Activated CD4-positive, alpha-beta T cell treated with anti-CD3 and anti-CD28 coated beads for 48 hours (primary cell): Measurements from ENCODE around the gene EXD3.
A peak's percentile ranks its signal among the peaks of the same experiment; 100 is the strongest.
"Not testable (repeated sequence)": the region's sequence is repeated elsewhere in the genome, so short reads cannot be mapped to it uniquely, and the experiment has no call there.

ENCODE experiments used
- DNase-seq: peaks from one replicate; pipeline ENCODE4 v3.0.0-alpha.2; 2020

EXD3 gene

DNA sequence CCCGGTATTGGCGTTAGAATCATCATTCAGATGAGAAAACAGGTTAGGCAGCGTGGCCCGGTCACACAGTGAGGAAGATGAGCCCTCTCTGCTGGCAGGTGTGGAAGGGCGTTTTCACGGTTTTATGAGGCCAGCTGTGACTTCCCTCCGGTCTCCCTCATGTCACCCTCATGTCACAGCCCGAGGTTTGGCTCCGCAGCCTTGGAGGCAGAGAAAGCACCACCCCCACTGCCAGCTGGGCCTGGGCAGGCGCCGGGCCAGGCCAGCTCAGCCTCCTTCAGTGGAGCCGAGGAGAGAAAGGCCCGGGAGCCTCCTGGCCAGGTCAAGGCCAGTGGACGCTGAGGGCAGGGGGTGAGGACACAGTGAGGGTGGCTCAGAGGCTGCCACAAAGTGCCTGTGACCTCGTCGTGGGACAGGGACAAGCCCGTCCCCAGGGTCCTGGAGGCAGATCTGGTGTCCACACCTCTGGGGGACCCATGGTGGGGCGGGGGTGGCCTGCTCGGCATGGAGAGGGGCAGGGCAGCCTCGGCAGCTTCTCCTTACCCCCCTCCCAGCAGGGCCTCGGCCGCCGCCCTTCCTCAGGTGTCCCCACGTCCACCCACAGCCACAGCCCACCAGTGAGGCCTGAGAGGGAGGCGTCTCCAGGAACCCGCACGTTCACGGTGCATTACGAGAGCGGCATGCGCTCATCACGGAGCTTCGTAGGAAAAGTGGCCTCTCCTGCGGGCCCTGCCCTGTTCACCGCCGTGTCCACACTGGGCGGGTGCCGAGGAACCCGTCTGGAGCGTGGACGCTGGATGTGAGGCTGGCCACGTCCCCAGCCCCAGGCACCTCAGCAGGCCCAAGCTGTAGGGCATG is 32.2 kb downstream of the EXD3 start:
- DNase-seq: no peak

DNA sequence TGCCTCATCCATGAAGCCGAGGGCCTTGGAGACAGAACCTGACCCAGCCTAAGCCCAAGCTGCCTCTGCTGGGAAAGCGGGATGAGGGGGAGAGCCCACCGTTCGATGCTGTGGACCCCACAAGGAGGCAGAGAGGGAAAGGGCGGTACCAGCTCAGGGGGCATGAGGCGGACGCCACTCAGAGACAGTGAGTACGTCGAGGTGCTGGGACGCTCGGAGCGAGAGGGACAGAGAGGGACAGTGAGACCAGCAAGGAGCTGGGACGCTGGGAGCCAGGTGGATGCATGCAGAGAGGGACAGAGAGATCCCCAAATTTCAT is 33.6 kb downstream of the EXD3 start:
- DNase-seq: no peak

DNA sequence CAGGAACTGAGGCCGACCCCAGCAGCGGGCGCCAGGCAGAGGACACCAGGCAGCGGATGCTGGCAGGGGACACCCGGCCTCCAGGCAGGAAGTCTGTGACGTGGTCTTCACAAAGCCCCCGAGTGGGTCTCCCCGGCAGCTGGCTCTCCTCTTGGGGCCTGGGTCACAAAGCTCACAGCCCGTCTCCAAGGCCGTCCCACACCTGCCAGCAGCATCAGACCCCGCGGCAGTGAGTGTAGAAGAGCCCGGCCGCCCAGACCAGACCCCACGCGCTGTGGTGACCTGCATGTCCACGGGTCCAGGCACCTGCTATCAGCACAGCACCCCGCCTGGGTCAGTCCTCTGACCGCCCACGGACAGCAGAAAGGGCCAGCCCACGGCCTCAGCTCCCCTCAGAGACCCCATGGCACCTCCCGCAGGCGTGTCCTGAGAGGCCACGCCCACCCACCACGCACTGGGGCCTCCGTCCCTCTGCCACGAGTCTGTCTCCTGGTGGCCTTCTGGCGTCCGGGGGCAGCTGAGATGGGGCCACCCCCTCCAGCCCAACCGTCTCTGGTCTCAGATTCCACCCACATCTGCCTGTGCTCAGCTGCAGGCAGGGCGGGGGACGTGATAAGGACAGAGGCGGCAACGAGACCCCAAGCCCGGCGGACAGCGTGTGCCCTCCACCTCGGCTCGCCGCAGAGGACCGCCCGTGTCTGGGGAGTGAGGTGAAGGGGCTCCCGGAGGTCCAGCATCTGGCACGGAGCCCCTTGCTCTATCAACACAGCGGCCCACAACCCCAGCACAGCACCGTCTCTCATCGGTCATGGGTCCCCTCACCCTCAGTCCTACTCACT is 34.2 kb downstream of the EXD3 start:
- DNase-seq: no peak

DNA sequence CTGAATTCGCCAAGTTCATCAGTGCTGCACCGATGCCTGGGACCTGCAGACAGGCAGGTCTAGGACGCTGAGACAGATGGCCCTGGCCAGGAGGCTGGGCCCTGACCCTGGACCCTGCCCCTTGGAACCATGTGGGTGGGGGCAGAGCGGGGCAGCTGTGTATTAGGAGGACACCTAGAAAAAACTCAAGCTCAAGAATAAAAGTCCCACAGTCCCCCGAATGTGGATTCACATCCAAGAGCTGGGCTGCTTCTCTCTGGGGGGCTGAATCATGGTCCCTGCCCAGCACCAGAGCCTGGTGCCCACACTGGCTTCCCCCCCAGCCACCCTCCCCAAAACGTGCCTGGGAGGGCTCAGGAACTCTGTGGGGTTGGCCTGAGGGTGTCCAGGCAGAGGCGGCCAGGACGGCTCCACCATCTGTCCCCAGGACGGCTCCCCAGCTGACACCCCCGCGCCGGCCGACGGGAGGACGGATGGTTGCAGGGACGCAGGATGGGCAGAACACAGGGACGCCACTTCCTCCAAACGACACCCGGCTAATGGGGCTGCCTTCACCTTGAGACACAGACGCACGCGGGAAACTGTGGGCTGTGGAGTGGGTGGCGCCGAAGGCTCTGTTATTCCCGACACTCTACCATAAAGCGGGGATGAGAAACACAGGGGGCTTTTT is 34.9 kb downstream of the EXD3 start:
- no peak for DNase-seq

DNA sequence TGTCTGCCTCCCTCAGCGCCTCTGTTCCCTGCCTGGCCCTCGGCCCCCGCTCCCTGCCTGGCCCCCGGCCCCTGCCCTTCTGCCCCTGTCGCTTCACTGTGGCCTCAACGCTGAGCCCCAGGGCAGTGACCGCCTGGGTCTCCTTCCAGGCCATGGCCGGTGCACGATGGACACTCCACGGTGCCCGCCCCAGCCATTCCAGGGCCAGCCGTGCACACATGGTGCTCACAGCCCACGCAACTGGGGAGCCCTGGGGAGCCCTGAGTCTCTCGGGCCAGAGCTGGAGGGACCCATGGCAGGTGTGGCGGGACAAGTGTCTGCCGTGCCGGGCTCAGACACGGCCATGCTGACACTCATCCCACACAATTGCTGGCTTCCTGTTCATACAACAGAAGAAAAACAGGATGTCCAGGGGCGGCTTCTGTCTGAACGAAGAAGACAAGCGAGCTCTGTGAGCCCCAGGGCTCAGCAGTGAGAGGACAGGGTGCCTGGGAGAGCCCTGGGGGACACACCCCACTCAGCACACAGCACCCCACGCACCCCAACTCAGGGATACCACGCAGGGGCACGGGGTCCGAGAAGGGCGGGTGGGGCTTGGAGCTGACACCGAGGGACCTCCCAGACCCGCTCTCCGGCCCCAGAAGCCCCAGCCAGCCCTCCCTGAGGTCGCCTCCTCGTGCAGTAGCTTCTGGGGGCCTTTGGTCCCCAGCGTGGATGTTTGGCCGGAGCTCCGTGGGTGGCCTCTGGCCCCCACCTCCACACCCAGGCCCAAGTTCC is 35.7 kb downstream of the EXD3 start:
- DNase-seq: peak; percentile 47

DNA sequence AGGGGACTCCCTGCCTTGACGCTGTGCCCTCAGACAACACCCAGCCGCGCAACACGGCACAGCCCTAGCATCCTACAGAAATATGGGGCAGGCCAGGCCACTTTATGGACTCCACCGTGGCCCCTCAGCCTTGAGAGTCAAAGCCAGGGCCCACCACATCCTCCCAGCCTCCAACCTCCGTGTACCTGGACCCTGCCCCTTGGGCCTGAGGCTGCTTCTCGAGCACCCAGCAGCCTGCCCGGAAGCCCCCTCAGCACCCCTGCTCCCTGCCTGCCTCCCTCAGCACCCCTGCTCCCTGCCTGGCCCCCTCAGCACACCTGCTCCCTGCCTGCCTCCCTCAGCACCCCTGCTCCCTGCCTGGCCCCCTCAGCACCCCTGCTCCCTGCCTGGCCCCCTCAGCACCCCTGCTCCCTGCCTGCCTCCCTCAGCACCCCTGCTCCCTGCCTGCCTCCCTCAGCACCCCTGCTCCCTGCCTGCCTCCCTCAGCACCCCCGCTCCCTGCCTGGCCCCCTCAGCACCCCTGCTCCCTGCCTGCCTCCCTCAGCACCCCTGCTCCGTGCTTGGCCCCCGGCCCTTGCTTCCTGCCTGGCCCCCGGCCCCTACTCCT is 36.4 kb downstream of the EXD3 start:
- not testable (repeated sequence) for DNase-seq

DNA sequence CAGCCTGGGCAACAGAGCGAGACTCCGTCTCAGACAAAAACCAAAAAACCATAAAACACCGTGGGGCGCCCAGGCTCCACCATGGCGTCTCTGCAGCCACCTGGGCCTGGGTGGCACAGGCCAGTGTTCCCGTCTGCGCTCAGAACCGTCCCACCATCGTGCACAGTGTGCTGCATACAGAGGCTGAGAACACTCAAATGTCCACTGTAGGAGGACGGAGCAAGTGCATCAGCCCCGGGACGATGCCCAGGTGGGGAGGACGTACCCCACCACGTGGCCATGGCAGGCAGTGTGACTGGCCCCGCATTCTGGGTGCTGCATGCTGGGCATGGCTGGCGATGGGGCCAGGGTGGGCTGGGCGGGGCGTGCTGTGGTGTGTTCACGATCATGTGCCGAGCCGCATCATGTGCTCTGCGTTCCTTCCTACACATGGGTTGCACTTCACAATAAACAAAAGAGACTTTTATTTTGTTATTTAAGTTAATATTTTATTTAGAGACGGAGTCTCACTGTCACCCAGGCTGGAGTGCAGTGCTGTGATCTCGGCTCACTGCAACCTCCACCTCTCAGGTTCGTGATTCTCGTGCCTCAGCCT is 37.8 kb downstream of the EXD3 start:
- no peak for DNase-seq

DNA sequence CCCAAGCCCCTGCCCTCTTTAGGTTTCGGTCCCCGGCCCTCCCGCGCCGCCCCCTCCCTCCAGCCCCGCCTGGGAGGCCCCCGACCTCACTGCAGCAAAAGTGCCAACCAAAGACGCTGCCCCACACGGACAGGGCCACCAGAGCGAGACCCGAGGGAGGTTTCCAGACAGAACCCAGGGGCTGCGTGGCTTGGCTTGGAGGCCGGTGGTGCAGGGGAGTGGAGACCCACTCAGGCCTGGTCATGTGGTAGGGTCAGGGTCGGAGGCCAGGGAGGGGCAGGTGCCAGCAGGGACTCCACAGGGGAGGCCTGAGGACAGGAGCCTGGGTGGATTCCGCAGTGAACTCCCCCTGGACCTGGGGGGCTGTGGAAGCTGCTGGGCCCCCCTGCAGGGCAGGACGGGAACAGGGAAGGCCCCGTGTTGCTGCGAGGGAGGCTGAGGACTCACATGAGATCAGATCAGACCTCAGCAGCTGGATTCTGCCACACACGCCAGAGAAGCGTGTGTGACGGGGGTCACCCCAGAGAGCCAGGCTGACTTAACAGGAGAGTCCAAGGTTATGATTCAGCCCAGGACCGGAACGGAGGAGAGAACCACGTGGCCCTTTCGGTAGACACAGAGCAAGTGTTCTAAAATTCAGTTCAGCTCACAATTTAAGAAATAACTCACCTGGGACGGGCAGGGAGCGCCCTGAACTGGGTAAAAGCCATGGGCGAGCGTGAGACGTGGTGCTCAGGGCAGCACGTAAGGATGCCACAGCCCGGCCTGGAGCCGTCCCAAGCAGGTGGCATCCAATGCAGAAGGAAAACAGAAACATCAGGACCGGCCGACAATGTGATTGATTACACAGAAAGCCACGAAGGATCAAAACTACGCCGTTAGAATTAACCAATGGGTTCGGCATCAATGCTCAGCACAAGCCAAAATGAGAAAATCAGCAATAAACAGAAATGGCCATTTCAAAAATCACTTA is 38.9 kb downstream of the EXD3 start:
- DNase-seq: no peak

DNA sequence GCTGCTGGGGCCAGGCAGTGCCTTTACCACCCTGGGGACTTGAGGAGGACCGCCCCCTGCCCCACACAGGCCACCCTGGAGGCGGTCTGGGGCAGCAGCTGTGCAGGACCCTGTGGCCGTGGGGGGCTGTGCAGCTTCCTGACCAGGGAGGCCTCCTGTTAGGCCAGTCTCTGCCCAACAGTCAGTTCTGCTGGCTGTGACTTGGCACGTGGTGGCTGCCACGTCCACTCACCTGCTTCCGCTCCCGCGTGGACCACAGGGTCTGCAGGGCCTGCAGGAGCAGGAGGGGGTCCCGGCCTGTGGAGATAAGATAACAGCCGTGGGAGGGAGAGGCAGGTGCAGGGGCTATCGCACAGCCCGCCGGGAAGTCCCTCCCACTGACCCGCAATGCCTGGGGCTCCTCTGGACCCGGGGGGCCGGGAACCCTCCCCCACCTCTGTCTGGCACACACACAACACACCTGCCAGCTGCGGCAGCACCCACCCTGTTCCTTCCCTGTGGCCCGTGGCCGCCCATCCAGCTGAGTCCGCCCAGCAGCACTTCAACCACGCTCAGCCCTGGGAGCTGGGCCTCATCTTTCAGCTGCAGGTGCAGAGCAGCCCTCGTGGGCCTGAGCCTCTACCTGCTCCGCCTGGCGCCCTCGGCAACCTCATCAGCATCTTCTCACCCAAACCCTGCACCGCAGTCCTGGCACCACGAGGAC is 39.7 kb downstream of the EXD3 start:
- no peak for DNase-seq

DNA sequence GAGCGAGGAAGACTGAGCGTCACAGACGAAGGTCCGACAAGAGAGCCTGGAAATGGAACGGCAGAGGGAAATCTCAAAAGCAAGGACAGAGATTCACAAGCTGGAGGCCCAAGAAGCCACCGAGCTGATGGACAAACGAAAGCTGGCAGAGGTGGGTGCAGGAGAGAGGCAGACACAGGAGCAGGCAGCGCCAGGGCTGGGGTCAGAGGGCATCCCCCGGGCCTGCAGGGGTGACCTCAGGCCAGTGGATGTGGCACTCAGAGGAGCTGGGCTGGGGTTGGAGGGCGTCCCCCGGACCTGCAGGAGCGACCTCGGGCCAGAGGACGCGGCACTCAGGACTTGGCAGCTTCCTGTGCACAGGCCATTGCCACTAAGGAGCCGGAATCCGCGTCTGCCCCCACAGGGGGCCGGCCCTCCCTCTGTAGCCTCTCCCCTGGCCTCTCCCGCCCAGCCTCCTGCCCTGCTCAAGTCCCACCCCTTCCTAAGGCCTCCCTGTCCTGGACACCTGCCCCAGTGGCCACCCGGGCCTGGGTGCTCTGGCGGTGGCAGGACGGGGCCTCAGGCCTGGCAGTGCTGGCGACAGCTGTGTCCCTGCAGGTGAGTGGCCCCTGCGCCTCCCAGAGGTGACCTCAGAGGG is 40.4 kb downstream of the EXD3 start:
- no peak for DNase-seq

DNA sequence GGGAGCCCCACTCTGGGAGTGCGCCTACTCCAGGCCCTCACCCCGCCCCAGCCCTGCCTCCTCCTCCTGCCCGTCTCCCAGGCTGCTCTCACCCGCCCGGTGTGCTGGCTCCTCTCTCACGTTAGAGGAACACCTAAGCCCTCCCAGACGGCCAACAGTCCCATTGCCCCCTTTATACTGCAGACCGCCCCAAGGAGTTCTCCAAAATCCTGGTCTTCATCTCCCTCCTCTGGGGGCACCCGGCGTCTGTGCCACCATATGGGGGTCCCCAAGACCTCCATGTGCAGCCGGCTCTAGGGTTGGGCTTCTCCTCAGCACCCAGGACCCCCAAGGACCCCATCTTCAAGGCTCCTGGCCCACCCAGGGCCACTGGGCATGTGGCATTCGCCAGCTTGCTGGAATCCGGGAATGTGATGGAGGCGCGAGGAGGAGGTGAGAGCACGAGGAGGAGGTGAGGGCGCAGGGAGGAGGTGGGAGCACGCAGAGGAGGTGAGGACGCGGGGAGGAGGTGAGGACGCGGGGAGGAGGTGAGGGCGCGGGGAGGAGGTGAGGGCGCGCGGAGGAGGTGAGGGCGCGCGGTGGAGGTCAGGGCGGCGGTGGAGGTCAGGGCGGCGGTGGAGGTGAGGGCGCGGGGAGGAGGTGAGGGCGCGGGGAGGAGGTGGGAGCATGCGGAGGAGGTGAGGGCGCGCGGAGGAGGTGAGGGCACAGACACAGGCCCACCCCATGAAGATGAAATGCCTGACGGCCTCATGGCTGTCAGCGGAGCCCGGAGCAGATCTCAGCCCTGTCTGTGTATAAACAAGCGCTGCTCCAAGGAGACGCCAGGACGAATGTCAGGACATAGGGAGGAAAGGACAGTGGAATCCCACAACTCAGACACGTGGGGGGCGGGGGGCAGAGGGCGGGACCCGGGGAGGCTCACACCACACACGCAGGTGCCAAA is 41.2 kb downstream of the EXD3 start:
- no peak for DNase-seq

DNA sequence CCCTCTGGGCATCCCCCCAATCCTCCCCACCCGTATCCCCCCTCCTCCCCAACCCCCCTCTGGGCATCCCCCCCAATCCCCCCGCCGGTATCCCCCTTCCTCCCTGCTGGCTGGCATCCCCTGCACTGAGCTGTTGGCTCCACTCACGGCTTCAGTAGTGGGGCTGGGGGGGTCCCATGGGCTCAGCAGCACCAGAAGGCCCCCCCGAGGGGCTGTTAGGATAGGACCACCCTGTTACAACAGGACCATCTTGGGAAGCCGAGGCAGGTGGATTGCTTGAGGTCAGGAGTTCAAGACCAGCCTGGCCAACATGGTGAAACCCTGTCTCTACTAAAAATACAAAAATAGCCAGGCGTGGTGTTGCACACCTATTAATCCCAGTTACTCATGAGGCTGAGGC is 42.4 kb downstream of the EXD3 start:
- DNase-seq: no peak

DNA sequence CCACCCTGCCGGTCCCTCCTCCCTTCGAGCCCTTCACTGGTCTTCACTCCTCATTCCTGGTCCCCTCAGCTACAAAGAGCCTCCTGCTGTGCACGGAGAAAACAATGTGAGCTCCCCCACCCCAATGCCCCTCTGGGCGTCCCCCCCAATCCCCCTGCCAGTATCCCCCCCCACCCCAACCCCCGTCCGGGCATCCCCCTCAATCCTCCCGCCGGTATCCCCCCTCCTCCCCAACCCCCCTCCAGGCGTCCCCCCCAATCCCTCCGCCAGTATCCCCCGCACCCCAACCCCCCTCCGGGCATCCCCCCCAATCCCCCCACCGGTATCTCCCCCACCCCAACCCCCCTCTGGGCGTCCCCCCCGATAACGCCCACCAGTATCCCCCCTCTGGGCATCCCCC is 42.8 kb downstream of the EXD3 start:
- DNase-seq: no peak

DNA sequence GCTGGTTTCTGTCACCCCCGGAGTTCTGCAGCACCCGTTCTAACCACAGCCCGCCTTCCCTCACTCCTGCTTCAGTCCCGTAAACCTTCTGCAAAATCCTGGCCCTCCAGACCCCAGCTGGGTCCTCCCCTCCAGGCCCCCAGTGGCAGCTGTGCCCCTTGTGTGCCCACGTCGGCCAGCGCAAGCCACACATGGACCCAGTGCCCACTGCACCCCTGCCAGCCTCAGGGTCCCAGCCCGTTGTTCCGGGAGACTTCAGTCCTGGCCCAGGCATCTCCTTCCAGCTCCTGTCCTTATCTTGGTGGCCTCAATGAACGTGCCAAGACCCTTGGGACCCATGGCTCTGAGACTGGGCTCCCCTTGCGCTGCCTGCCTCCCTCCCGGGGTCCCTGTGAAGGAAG is 43.2 kb downstream of the EXD3 start:
- DNase-seq: no peak

DNA sequence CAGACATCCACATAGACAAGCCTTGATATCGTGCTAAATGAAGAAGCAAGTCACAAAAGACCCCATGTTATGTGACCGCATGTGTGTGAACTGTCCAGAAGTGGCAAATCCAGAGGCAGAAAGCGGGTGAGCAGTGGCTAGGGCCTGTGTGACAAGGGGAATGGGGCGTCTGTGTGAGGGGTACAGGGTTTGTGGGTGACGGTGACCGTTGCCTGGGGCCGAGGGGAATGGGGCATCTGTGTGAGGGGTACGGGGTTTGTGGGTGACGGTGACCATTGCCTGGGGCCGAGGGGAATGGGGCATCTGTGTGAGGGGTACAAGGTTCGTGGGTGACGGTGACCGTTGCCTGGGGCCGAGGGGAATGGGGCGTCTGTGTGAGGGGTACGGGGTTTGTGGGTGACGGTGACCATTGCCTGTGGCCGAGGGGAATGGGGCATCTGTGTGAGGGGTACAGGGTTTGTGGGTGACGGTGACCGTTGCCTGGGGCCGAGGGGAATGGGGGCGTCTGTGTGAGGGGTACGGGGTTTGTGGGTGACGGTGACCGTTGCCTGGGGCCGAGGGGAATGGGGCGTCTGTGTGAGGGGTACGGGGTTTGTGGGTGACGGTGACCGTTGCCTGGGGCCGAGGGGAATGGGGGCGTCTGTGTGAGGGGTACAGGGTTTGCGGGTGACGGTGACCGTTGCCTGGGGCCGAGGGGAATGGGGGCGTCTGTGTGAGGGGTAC is 44.1 kb downstream of the EXD3 start:
- not testable (repeated sequence) for DNase-seq

DNA sequence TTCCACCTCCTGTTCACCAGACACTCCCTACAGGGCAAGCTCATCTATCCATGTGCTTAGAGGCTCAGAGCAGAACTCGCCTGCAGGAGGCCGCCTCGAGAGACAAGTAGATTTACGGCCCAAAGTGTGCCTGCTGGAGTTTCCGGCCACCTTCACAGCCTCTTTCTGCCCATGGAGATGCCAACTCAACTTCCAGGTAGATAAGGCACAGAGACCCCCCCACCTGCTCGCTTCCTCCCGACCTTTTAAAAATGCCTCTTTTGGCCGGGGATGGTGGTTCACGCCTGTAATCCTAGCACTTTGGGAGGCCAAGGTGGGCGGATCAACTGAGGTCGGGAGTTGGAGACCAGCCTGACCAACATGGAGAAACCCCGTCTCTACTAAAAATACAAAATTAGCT is 46.6 kb downstream of the EXD3 start:
- no peak for DNase-seq

DNA sequence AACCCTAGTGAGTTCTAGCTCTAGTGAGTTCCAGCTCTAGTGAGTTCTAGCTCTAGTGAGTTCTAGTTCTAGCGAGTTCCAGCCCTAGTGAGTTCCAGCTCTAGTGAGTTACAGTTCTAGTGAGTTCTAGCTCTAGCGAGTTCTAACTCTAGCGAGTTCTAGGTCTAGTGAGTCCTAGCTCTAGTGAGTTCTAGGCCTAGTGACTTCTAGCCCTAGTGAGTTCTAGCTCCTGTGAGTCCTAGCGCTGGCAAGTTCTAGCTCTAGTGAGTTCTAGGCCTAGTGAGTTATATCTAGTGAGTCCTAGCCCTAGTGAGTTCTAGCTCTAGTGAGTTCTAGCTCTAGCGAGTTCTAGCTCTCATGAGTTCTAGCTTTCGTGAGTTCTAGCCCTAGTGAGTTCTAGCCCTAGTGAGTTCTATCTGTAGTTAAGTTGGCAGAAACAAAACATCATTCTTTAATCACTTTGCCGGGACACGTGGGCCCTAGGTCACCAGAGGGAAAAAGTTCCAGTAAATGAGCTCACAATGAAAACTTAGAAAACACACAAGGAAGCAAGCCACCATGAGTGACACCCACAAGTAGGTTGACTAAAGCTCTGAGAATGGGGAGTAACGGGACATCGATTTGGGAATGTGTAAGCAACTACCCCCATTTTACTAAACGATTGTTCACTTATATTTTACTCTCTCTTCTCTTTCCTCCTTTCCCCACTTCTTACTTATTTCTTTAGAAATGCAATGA is 47.5 kb downstream of the EXD3 start:
- DNase-seq: no peak
